Stomach (tissue), 4 donors: ENCODE results near the gene XRCC4.

Source experiments
- POLR2A ChIP-seq, 4 donors: fragments of 450-650 bp; IDR thresholded peaks; one replicate each; pipeline ENCODE4 v1.6.1; 2016; ENCODE audit warnings: antibody characterized with exemption in 4 of 4, control low read depth in 2 of 4, mild to moderate bottlenecking in 1 of 4, moderate library complexity in 1 of 4
- POLR2AphosphoS5 ChIP-seq, 3 donors: sonication (generic); formaldehyde crosslinking; IDR thresholded peaks; one replicate each; pipeline ENCODE4 v1.6.1; 2016; ENCODE audit warnings: antibody characterized with exemption in 3 of 3
- TF ChIP-seq, protein P1 (sequence below), 7 experiments: fragments of 450-650 bp in 4 of 7; fragments of 200-600 bp in 3 of 7; sonication (generic) in 3 of 7; IDR thresholded peaks; one replicate each; pipeline ENCODE4 v1.5.1; 2016 to 2019; ENCODE audit warnings: antibody characterized with exemption in 7 of 7, control low read depth in 2 of 7, mild to moderate bottlenecking in 1 of 7

DNA sequence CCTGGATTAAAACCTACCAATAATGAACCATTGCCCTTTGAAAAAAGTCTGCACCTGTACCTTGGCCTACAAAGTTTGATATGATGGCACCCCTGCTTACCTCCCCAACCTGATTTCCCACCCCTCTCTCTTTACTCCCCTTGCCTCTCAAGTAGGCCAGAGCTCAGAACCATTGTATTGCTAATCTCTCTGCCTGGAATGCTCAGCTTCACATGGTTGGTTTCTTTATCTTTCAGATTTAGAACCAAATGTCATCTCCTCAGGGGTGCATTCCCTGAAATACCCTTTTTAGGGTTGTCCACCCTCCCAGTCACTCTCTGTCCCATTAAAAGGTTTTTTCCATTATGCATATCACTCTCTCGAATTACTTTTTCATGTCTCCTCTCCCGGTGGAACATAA is 277.6 kb downstream of the XRCC4 start:
- TF ChIP-seq, protein P1, sequence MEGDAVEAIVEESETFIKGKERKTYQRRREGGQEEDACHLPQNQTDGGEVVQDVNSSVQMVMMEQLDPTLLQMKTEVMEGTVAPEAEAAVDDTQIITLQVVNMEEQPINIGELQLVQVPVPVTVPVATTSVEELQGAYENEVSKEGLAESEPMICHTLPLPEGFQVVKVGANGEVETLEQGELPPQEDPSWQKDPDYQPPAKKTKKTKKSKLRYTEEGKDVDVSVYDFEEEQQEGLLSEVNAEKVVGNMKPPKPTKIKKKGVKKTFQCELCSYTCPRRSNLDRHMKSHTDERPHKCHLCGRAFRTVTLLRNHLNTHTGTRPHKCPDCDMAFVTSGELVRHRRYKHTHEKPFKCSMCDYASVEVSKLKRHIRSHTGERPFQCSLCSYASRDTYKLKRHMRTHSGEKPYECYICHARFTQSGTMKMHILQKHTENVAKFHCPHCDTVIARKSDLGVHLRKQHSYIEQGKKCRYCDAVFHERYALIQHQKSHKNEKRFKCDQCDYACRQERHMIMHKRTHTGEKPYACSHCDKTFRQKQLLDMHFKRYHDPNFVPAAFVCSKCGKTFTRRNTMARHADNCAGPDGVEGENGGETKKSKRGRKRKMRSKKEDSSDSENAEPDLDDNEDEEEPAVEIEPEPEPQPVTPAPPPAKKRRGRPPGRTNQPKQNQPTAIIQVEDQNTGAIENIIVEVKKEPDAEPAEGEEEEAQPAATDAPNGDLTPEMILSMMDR (IDR thresholded peaks at IDR 0.05), result no peak
- TF ChIP-seq POLR2A (IDR thresholded peaks at IDR 0.05) (no peak), POLR2AphosphoS5 (IDR thresholded peaks at IDR 0.05) (no peak)
